HCT116 (cell line): ENCODE results near the gene NUDT11. TPM values are rescaled to one million over a fixed set of nuclear protein-coding genes. Genes with fewer than 3 reads are reported as not detected.

Source experiments
- ATAC-seq: fragments of 200-7000 bp; cut with Tn5 transposase; 2 replicates; pipeline ENCODE4 v1.9.1; 2020; ENCODE audit warnings: mild to moderate bottlenecking, moderate library complexity
- BruUV-seq: library from RNA; stranded (reverse); fragments of 400-500 nt; replicated peaks from 2 replicates; lab custom pipeline; 2021; lab: Mats Ljungman, UMichigan
- CTCF ChIA-PET: fragments of 300-600 bp; sonication (Branson Sonifier 250); formaldehyde crosslinking; loops from one replicate; lab custom pipeline; 2021; ENCODE audit warnings: antibody characterized with exemption; lab: Charles Lee
- POLR2A ChIA-PET: fragments of 300-600, 350-600 bp; sonication (Branson Sonifier 250); formaldehyde crosslinking; loops from one replicate; lab custom pipeline; 2021; ENCODE audit warnings: antibody characterized with exemption; lab: Charles Lee
- RAD21 ChIA-PET, 2 experiments: fragments of 300-600 bp; sonication (Branson Sonifier 250); formaldehyde crosslinking; loops; one replicate each; lab custom pipeline; 2023; ENCODE audit warnings: low total read pairs in 2 of 2; ENCODE audit not compliant: uncharacterized antibody in 2 of 2, unreplicated experiment in 2 of 2, low non-redundant PET in 1 of 2; lab: Charles Lee
- DNase-seq: peaks from one replicate; pipeline ENCODE4 v3.0.0-alpha.2; 2010; ENCODE audit warnings: low read depth, low spot score
- H2AFZ ChIP-seq: fragments of 200-600 bp; shearing (Covaris generic), sonication (generic); 2 replicates; pipeline ENCODE4 v1.6.1; 2017; ENCODE audit warnings: low read depth, mixed run types, mixed read lengths, antibody characterized with exemption, low read length; ENCODE audit not compliant: poor library complexity, severe bottlenecking
- H3K27ac ChIP-seq: 2 replicates; pipeline ENCODE4 v1.5.1; 2012; ENCODE audit warnings: low read depth, low read length
- H3K27me3 ChIP-seq: fragments of 200-600 bp; sonication (generic); 2 replicates; pipeline ENCODE4 v1.6.1; 2016; ENCODE audit warnings: mixed run types, low read length, mixed read lengths; ENCODE audit not compliant: insufficient read depth
- H3K36me3 ChIP-seq, 2 experiments: fragments of 200-500 bp in 1 of 2; fragments of 200-600 bp in 1 of 2; sonication (Bioruptor generic) in 1 of 2; sonication (generic) in 1 of 2; 2 replicates each; pipeline versions ENCODE4 v1.5.1 to v1.6.1; 2014 to 2016; ENCODE audit warnings: low read length in 2 of 2, inconsistent platforms in 1 of 2, mixed read lengths in 1 of 2, mixed run types in 1 of 2; ENCODE audit not compliant: insufficient read depth in 2 of 2, control insufficient read depth in 1 of 2
- H3K4me1 ChIP-seq, 2 experiments: fragments of 200-600 bp in 1 of 2; sonication (generic) in 1 of 2; 2 replicates each; pipeline versions ENCODE4 v1.5.1 to v1.6.1; 2012 to 2017; ENCODE audit warnings: low read length in 2 of 2, inconsistent platforms in 1 of 2, mild to moderate bottlenecking in 1 of 2, mixed read lengths in 1 of 2, mixed run types in 1 of 2, moderate library complexity in 1 of 2; ENCODE audit not compliant: insufficient read depth in 2 of 2, control insufficient read depth in 1 of 2
- H3K4me2 ChIP-seq: fragments of 200-600 bp; sonication (generic); 2 replicates; pipeline ENCODE4 v1.6.1; 2017; ENCODE audit warnings: mixed run types, low read length, mixed read lengths
- H3K4me3 ChIP-seq, 2 experiments: fragments of 200-600 bp in 1 of 2; sonication (generic) in 1 of 2; replicated peaks in 1 of 2; 2 replicates each; pipeline ENCODE4 v1.5.1; 2011 to 2016; ENCODE audit warnings: low read length in 2 of 2, control low read depth in 1 of 2, low read depth in 1 of 2, mild to moderate bottlenecking in 1 of 2, mixed read lengths in 1 of 2, mixed run types in 1 of 2
- H3K79me2 ChIP-seq: fragments of 200-600 bp; sonication (generic); 2 replicates; pipeline ENCODE4 v1.6.1; 2017; ENCODE audit warnings: mild to moderate bottlenecking, mixed run types, low read length, moderate library complexity, mixed read lengths; ENCODE audit not compliant: insufficient read depth
- H3K9ac ChIP-seq: fragments of 200-600 bp; sonication (generic); 2 replicates; pipeline ENCODE4 v1.6.1; 2016; ENCODE audit warnings: low read length, mixed read lengths
- H3K9me2 ChIP-seq: fragments of 200-600 bp; sonication (generic), shearing (Covaris generic); 2 replicates; pipeline ENCODE4 v1.6.1; 2017; ENCODE audit warnings: mixed run types, mild to moderate bottlenecking, moderate library complexity; ENCODE audit not compliant: insufficient read depth
- H3K9me3 ChIP-seq, 2 experiments: fragments of 200-500 bp in 1 of 2; fragments of 200-600 bp in 1 of 2; sonication (Bioruptor generic) in 1 of 2; sonication (generic) in 1 of 2; 2 replicates each; pipeline ENCODE4 v1.6.1; 2014 to 2017; ENCODE audit warnings: low read length in 2 of 2, mixed read lengths in 2 of 2, inconsistent platforms in 1 of 2, low read depth in 1 of 2, mild to moderate bottlenecking in 1 of 2, mixed run types in 1 of 2, moderate library complexity in 1 of 2; ENCODE audit not compliant: control insufficient read depth in 1 of 2, insufficient read depth in 1 of 2
- H4K20me1 ChIP-seq: fragments of 200-600 bp; sonication (generic), shearing (Covaris generic); 2 replicates; pipeline ENCODE4 v1.6.1; 2017; ENCODE audit warnings: mixed run types, mild to moderate bottlenecking, moderate library complexity; ENCODE audit not compliant: insufficient read depth
- ATF3 ChIP-seq: IDR thresholded peaks from 2 replicates; pipeline ENCODE4 v1.6.1; 2012
- CBX3 ChIP-seq: IDR thresholded peaks from 2 replicates; pipeline ENCODE4 v1.6.1; 2012; ENCODE audit warnings: low read depth
- CEBPB ChIP-seq: IDR thresholded peaks from 2 replicates; pipeline ENCODE4 v1.6.1; 2012; ENCODE audit warnings: low read depth
- EGR1 ChIP-seq: IDR thresholded peaks from 2 replicates; pipeline ENCODE4 v1.6.1; 2012; ENCODE audit warnings: low read depth
- EZH2 ChIP-seq: fragments of 200-600 bp; sonication (generic); IDR thresholded peaks from 2 replicates; pipeline ENCODE4 v1.6.1; 2017; ENCODE audit warnings: antibody characterized with exemption, mixed run types
- EZH2phosphoT487 ChIP-seq: fragments of 200-600 bp; IDR thresholded peaks from 2 replicates; pipeline ENCODE4 v1.6.1; 2018; ENCODE audit warnings: antibody characterized with exemption, borderline replicate concordance
- JUND ChIP-seq: IDR thresholded peaks from 2 replicates; pipeline ENCODE4 v1.6.1; 2012
- MAX ChIP-seq: IDR thresholded peaks from 2 replicates; pipeline ENCODE4 v1.6.1; 2012
- POLR2A ChIP-seq: IDR thresholded peaks from 2 replicates; pipeline ENCODE4 v1.7.0; 2011; ENCODE audit warnings: borderline replicate concordance; ENCODE audit not compliant: insufficient read depth, insufficient read length; ENCODE audit errors: extremely low read depth
- POLR2AphosphoS5 ChIP-seq: IDR thresholded peaks from 2 replicates; pipeline ENCODE4 v1.6.1; 2011; ENCODE audit warnings: mild to moderate bottlenecking, low read depth, low read length, moderate library complexity
- RAD21 ChIP-seq: IDR thresholded peaks from 2 replicates; pipeline ENCODE4 v1.6.1; 2012; ENCODE audit warnings: low read depth, mild to moderate bottlenecking
- REST ChIP-seq: IDR thresholded peaks from 2 replicates; pipeline ENCODE4 v1.6.1; 2012; ENCODE audit warnings: low read depth
- SP1 ChIP-seq: IDR thresholded peaks from 2 replicates; pipeline ENCODE4 v1.6.1; 2012; ENCODE audit warnings: low read depth
- SRF ChIP-seq: IDR thresholded peaks from 2 replicates; pipeline ENCODE4 v1.6.1; 2012; ENCODE audit warnings: low read depth
- TCF7L2 ChIP-seq: IDR thresholded peaks from 2 replicates; pipeline ENCODE4 v1.7.0; 2011; ENCODE audit warnings: borderline replicate concordance, inconsistent platforms; ENCODE audit not compliant: insufficient read depth, insufficient read length; ENCODE audit errors: extremely low read depth
- YY1 ChIP-seq: IDR thresholded peaks from 2 replicates; pipeline ENCODE4 v1.6.1; 2011; ENCODE audit warnings: low read length, low read depth, moderate library complexity, mild to moderate bottlenecking; ENCODE audit not compliant: insufficient replicate concordance; ENCODE audit errors: extremely low read depth
- ZBTB33 ChIP-seq: IDR thresholded peaks from 2 replicates; pipeline ENCODE4 v1.6.1; 2011; ENCODE audit warnings: mild to moderate bottlenecking, low read length, moderate library complexity; ENCODE audit not compliant: insufficient replicate concordance; ENCODE audit errors: extremely low read depth
- ZFX ChIP-seq: fragments of 450-650 bp; IDR thresholded peaks from 2 replicates; pipeline ENCODE4 v1.6.1; 2017
- ZNF274 ChIP-seq: fragments of 200-500 bp; sonication (Bioruptor generic); IDR thresholded peaks from 2 replicates; pipeline ENCODE4 v1.6.1; 2014; ENCODE audit warnings: mild to moderate bottlenecking, low read depth, low read length, inconsistent platforms
- intact Hi-C: fragments of 100-400 bp; cut with micrococcal nuclease; formaldehyde crosslinking; loops from 2 replicates; pipeline ENCODE4 v1.10.0; 2022
- total RNA-seq: library from RNA; stranded (reverse); gene quantifications from one replicate; pipeline ENCODE4 v1.2.1, GENCODE V29; 2021; ENCODE audit not compliant: unreplicated experiment

The NUDT11 gene
- total RNA-seq, 1 experiment from 2014 or later = not detected

GRCh38 chrX:51476930-51477329 lies 19.5 kb downstream of the NUDT11 start:
- H3K79me2 ChIP-seq = no peaks in the 10 kb centered on the region
- TF ChIP-seq TCF7L2 (no peak), REST (no peak), ZFX (no peak), SP1 (no peak), EZH2phosphoT487 (no peak), ZNF274 (no peak), EZH2 (no peak), SRF (no peak), POLR2AphosphoS5 (no peak), RAD21 (no peak), ATF3 (no peak), MAX (no peak), CEBPB (no peak), POLR2A (no peak), EGR1 (no peak), ZBTB33 (no peak), JUND (no peak), YY1 (no peak), CBX3 (no peak)
- peaks cover 8% of the 10 kb centered on the region; the same call in 1 of the 2 replicates for H3K27me3 ChIP-seq
- BruUV-seq = no TSS peak
- no peaks in the 10 kb centered on the region for H4K20me1 ChIP-seq
- ChIA-PET RAD21 (no interaction called here), CTCF (interaction anchor here (1.1 to 1.5 kb wide), 2 partner anchors 11 to 16 kb away, joined by 3 to 7 read pairs; no protein-coding TSS in a partner anchor), POLR2A (no interaction called here)
- no peaks in the 10 kb centered on the region for H3K9me3 ChIP-seq
- no peak overlapping the region for H2AFZ ChIP-seq
- H3K36me3 ChIP-seq = no peaks in the 10 kb centered on the region
- H3K4me2 ChIP-seq = no peak overlapping the region
- intact Hi-C loops = no loop called here
- no peaks in the 10 kb centered on the region for H3K9me2 ChIP-seq
- H3K4me1 ChIP-seq = no peaks in the 10 kb centered on the region
- no peak overlapping the region for H3K9ac ChIP-seq
- H3K27ac ChIP-seq = no peak overlapping the region
- ATAC-seq = no peak
- no peak overlapping the region for H3K4me3 ChIP-seq
- no peak for DNase-seq
